GM19438 (cell line): ENCODE results near the gene STRN3.
"Not testable (repeated sequence)": the region's sequence is repeated elsewhere in the genome, so short reads cannot be mapped to it uniquely, and the experiment has no call there.

ENCODE experiments used
- ATAC-seq: cut with Tn5 transposase; IDR thresholded peaks from one replicate; pipeline ENCODE4 v1.9.1; 2021; ENCODE audit warnings: low read depth; ENCODE audit not compliant: unreplicated experiment

The STRN3 gene

GRCh38 chr14:30925254-30925653 is 100.9 kb downstream of the STRN3 start:
- ATAC-seq = no peak

GRCh38 chr14:30921788-30922187 is 104.4 kb downstream of the STRN3 start:
- no peak for ATAC-seq

- ATAC-seq = no peak
Observed at GRCh38 chr14:30921305-30921704, 104.9 kb downstream of the STRN3 start.

- no peak for ATAC-seq
Observed at GRCh38 chr14:30915596-30915995, 110.6 kb downstream of the STRN3 start.

GRCh38 chr14:30914812-30915211 is 111.4 kb downstream of the STRN3 start:
- no peak for ATAC-seq

- ATAC-seq = no peak
Observed at GRCh38 chr14:30908826-30909225, 117.4 kb downstream of the STRN3 start.

- ATAC-seq = no peak
Observed at GRCh38 chr14:30907659-30908057, 118.5 kb downstream of the STRN3 start.

GRCh38 chr14:30906752-30907658 is 119.2 kb downstream of the STRN3 start:
- no peak for ATAC-seq

GRCh38 chr14:30903285-30904124 is 122.7 kb downstream of the STRN3 start:
- no peak for ATAC-seq

GRCh38 chr14:30897121-30897520 is 129.1 kb downstream of the STRN3 start:
- not testable (repeated sequence) for ATAC-seq

- no peak for ATAC-seq
Observed at GRCh38 chr14:30896435-30896834, 129.7 kb downstream of the STRN3 start.

GRCh38 chr14:30894923-30895515 is 131.2 kb downstream of the STRN3 start:
- no peak for ATAC-seq

GRCh38 chr14:30893819-30894218 is 132.4 kb downstream of the STRN3 start:
- ATAC-seq = no peak

GRCh38 chr14:30889244-30889594 is 137.0 kb downstream of the STRN3 start:
- ATAC-seq = no peak

GRCh38 chr14:30888480-30889243 is 137.5 kb downstream of the STRN3 start:
- no peak for ATAC-seq

- no peak for ATAC-seq
Observed at GRCh38 chr14:30885840-30886740, 140.1 kb downstream of the STRN3 start.

GRCh38 chr14:30884901-30885300 is 141.3 kb downstream of the STRN3 start:
- ATAC-seq = no peak

GRCh38 chr14:30883508-30884294 is 142.5 kb downstream of the STRN3 start:
- ATAC-seq = no peak

- ATAC-seq = no peak
Observed at GRCh38 chr14:30882431-30882830, 143.7 kb downstream of the STRN3 start.
